ENCODE results near the gene PSAP. TPM values are rescaled to one million over a fixed set of nuclear protein-coding genes. Genes with fewer than 3 reads are reported as not detected.

The PSAP gene
- total RNA-seq, 6 experiments from 2014 or later = 520 to 743 (median 570) TPM

GRCh38 chr10:71865561-71866041 lies 14.6 kb upstream of the PSAP start:
- Histone ChIP-seq H3K36me3 (no peaks in the 10 kb centered on the region), H3K4me3 (no peak overlapping the region), H3K4me1 (peaks cover 0 to 8% (median 3%) of the 10 kb centered on the region in 4 donors), H3K27ac (no peak overlapping the region), H3K9me3 (no peaks in the 10 kb centered on the region), H3K27me3 (no peaks in the 10 kb centered on the region)
- DNase-seq = no peak
- ATAC-seq = peak in 1 of 4 donors; percentile 27
- TF ChIP-seq CTCF (IDR thresholded peaks at IDR 0.05) = no peak
- no peak for TF ChIP-seq POLR2A (IDR thresholded peaks at IDR 0.05)
- WGBS (ENCODE audit: insufficient coverage, low coverage, low lambda C conversion rate, missing lambda C conversion rate) = 61% methylated on average over 3 of the region's 7 CpGs
- intact Hi-C loops (cut with DNase I) = no loop called here

DNA sequence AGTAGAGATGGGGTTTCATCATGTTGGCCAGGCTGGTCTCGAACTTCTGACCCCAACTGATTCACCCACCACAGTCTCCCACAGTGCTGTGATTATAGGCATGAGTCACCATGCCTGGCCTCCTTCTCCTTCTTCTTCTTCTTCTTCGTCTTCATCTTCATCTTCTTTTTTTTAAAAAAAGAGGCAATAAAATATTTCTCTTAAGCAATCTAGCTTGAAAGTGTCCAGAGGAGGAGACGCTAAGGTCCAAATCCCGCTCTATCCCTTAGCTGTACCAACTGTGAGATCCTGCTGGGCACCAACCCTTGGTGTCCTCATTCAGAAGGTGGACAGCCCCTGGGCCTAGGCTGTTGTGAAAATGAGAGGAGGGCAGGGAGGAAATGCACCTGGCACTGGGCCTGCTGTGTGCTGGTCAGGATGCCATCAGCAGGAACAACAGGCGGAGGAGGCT lies 13.9 kb upstream of the PSAP start:
- H3K36me3 ChIP-seq = no peaks in the 10 kb centered on the region
- no peak overlapping the region for H3K27ac ChIP-seq
- H3K9me3 ChIP-seq = no peaks in the 10 kb centered on the region
- no peak overlapping the region for H3K4me3 ChIP-seq
- WGBS (ENCODE audit: insufficient coverage, low coverage, low lambda C conversion rate, missing lambda C conversion rate) = 76% methylated on average over 5 of the region's 5 CpGs
- H3K27me3 ChIP-seq = no peaks in the 10 kb centered on the region
- DNase-seq (no peak), ATAC-seq (no peak)
- intact Hi-C loops (cut with DNase I) = no loop called here
- peaks cover 0 to 14% (median 7%) of the 10 kb centered on the region in 4 donors for H3K4me1 ChIP-seq
- TF ChIP-seq POLR2A (IDR thresholded peaks at IDR 0.05) (no peak), CTCF (IDR thresholded peaks at IDR 0.05) (no peak)

GRCh38 chr10:71863203-71863602 lies 12.2 kb upstream of the PSAP start:
- no peaks in the 10 kb centered on the region for H3K36me3 ChIP-seq
- peaks cover 0 to 14% (median 7%) of the 10 kb centered on the region in 4 donors for H3K4me1 ChIP-seq
- DNase-seq = no peak
- TF ChIP-seq CTCF (IDR thresholded peaks at IDR 0.05) (no peak), POLR2A (IDR thresholded peaks at IDR 0.05) (no peak)
- no peak overlapping the region for H3K27ac ChIP-seq
- 93% methylated on average over 6 of the region's 6 CpGs for WGBS (ENCODE audit: insufficient coverage, low coverage, low lambda C conversion rate, missing lambda C conversion rate)
- intact Hi-C loops (cut with DNase I) = no loop called here
- no peak overlapping the region for H3K4me3 ChIP-seq
- no peaks in the 10 kb centered on the region for H3K27me3 ChIP-seq
- ATAC-seq = no peak
- H3K9me3 ChIP-seq = no peaks in the 10 kb centered on the region

DNA sequence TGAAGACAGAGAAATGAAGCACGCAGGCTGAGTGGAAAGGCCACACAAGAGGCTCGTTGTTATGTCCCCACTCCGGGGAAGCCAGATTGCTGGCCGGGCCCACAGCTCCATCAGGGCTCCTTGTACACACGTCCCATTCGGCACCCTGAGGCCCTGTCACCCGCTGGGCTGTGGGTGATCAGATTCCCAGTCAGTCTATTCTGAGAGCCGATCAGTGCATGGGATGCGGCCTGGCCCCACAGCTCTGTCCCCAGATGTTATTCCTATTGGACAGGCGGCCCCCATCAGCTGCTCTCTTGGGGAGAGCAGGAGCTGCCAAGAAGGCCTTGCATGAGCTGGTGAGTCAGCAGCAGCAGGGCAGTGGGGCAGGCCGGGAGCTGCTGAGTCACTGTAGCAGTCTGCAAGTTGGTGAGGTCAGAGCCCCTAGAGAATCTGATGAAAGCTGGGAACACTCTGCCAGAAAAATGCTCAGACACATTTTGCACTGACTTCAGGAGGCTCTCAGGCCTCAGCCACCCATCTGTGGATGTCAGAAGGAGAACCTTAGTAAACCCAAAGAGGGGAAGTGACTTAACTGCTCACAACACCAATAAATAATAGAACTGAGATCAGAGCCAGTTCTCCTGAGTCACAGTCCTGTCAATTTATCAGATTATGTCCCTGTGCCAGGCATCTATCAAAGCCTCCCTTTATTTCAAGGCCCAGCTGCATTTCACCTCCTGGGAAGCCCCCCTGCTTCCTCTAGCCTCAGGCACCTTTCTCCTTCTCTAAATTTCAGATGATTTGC lies 9.4 kb upstream of the PSAP start:
- no peaks in the 10 kb centered on the region for H3K27me3 ChIP-seq
- peaks cover 0 to 14% (median 7%) of the 10 kb centered on the region in 4 donors for H3K4me1 ChIP-seq
- no peak overlapping the region for H3K4me3 ChIP-seq
- H3K27ac ChIP-seq = peak overlapping the region in 2 of 3 donors; percentile 45 to 81
- no peak for TF ChIP-seq CTCF (IDR thresholded peaks at IDR 0.05)
- no peak for TF ChIP-seq POLR2A (IDR thresholded peaks at IDR 0.05)
- H3K36me3 ChIP-seq = no peaks in the 10 kb centered on the region
- H3K9me3 ChIP-seq = no peaks in the 10 kb centered on the region
- ATAC-seq (peak; percentile 93 to 98 (median 96)), DNase-seq (peak; percentile 85 to 91 (median 91))
- WGBS (ENCODE audit: insufficient coverage, low coverage, low lambda C conversion rate, missing lambda C conversion rate) = 49% methylated on average over 3 of the region's 11 CpGs
- intact Hi-C loops (cut with DNase I) = no loop called here

All from right lobe of liver (tissue), 6 donors.